ENCODE measurements around the gene C19orf25.
"Not testable (repeated sequence)": the region's sequence is repeated elsewhere in the genome, so short reads cannot be mapped to it uniquely, and the experiment has no call there.

C19orf25 gene

DNA sequence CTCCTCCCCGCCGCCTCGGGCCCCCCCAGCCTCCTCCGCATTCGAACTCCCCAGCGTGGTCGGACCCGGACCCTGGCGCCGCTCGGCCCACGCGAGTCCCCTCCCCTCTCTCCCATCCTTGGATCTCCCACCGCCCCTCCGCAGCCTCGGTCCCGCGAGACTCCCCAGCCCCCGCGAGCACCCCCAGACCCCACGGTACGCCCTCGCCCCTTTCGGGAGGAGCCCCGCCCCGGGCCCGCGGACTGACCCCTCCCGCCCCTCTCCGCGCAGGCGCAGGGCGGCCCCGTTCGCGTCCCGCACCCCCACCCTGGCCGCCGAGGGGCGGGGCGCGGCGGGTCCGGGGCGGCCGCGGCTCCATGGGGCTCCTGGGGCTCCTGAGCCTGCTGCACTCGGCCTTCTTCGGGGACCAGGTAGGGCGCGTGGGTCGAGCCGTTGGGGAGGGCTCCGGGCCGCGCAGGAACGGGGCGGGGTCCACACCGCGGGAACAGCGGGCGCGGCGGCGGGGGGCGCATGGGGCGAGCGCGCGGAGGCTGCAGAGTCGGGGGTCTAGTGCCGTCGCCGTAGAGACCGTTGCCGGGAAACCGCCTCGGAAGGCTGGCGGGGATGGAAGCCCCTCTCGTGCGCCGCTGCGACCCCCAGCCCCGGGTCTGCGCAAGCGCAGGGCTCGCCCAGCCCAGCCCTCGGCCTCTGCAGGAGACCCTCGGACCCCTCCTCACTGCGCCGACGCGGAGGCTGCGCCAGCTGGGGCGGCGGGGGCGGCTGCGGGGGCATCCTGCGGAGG is 32.9 kb downstream of the C19orf25 start:
- DNase-seq: no peak

DNA sequence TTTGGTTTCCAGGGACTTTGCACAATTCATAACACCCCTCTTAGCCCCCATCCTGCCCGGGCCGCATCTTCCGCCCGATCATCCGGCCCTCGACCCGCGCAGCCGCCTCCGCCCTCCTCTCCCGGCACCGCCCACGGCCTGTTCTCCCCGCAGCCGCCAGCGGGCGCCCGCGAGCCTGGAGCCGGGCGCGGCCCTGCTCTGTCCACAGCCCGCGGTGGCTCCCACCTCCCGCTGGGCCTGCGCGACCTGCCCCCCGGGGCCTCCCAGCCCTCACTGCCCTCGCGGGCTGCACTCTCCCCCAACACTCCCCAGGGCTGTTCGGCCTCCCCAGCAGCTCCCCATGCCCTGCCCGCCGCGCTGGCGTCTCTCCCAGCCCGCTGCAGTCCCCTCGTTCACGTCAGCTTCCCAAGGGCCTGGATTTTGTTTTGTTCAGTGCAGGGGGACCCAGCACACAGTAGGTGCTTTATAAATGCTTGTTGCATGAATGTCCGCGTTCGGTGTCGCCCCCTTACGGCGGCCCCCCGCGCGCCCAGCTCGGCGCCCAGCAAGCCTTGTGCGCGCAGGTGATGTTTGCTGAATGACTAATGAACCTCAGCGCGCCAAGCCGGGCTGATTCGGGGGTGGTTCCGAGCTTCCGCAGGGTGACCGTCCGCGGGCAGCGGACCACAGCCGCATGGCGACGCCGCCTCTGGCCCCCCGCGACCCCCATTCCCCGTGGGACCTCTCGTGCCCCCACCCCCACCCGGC is 33.7 kb downstream of the C19orf25 start:
- peak; percentile 69 to 74 for DNase-seq

DNA sequence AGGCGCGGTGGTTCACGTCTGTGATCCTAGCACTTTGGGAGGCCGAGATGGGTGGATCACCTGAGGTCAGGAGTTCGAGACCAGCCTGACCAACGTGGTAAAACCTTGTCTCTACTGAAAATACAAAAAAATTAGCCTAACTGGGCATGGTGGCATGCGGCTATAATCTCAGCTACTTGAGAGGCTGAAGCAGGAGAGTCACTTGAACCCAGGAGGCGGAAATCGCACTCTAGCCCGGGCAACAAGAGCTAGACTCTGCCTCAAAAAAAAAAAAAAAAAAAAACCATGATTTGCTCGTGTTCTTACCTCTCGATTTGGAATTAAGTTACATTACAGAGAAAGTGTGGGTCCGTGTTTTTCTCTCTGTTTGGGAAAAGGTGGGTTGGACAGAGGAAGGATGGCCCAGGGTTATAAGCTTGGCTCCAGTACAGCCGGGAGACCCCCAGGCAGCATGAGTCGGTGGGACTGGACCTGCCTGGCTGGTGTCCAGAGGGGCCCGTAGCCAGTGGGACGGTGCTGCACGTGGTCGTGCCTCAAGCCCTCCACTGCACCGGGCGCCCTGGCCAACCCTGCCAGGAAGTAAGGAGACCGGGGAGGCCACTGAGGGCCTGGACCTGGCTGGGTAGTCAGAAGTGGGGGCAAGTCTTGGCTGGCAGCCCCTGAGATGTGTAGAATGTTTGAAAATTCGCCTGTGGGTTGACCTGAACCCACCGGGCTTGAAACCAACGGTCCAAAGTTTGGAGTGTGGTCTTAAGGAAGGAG is 37.2 kb downstream of the C19orf25 start:
- no peak for DNase-seq

DNA sequence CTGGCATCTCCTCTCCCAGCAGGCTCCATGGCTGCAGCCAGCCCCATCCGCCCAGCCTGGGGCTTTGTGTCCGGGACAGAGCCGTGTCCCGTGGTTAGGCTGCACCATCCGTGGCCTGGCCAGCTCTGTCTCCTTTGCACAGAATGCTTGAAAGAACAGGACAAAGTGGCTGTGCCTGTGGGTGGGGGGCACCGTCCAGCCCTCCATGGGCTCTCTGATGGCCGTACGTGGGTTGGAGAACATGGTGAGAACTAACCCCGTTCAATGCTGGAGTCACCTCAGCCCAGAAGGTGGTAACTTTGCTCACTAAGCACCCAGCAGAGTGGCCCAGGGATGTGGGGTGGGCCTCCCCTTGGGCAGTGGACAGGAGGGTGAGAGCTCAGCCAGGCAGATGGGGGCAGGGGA is 38.0 kb downstream of the C19orf25 start:
- no peak for DNase-seq

DNA sequence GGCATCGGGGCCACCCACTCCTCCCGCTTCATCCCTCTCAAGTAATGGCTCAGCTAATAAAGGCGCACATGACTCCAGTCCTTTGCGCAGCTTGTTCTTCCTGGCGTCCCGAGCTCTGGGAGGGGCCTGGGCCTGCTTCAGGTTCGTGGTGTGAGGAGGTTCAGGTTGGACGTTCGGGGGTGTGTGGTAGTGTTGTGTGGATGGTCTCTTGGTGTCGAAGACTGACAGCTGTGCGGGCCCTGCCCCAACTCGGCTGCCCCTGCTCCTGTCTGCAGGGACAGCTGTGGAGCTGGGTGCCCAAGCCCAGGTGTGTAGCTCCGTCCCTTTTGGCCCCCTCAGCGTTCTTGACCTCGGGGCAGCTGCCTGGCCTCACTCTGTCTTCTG is 38.6 kb downstream of the C19orf25 start:
- no peak for DNase-seq

DNA sequence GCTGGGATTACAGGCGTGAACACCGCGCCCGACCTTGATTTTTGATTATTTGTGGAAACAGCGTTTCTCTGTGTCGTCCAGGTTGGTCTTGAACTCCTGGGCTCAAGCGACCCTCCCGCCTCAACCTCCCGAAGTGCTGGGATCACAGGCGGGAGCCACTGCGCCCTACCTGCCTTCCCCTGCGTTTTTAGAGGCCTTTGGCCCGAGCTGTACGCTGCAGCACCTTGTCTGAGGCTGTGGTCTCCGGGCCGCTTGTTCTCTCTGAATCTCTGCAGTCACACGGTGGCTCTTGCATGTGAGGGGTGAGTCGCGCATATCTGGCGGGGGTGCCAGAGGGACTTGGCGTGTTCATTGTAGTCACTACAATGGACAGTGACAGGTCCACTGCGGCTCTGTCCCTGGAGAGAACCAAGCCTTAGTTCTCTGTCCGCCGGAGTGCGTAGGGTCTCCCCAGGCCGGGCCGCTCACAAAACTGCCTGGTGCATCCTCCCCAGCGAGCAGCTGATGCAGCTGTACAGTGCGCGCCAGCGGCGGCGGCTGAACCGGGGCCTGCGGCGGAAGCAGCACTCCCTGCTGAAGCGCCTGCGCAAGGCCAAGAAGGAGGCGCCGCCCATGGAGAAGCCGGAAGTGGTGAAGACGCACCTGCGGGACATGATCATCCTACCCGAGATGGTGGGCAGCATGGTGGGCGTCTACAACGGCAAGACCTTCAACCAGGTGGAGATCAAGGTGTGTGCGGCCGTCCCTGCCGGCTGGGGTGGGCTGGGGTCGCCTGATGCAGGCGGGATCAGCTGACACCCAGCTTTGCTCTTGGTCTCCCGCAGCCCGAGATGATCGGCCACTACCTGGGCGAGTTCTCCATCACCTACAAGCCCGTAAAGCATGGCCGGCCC is 39.2 kb downstream of the C19orf25 start:
- not testable (repeated sequence) for DNase-seq

DNA sequence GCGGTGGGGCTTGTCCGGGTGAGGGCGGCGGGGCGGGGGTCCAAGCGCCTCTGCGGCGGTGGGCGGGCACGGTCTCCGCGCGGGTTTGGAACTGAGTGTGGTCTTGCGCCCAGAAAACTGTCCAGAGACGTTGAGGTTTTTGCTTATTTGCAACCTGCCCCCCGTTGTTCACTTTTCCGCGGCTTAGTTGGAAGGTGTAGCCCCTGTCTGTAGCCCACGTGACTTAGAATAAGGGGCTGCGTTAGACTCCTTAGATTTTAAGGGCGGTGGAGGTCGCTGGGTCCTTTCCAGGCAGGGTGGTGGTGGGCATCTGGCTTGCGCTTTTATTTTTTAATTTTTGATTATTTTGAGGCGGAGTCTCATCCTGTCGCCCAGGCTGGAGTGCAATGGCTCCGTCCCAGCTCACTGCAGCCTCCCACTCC is 40.1 kb downstream of the C19orf25 start:
- no peak for DNase-seq

DNA sequence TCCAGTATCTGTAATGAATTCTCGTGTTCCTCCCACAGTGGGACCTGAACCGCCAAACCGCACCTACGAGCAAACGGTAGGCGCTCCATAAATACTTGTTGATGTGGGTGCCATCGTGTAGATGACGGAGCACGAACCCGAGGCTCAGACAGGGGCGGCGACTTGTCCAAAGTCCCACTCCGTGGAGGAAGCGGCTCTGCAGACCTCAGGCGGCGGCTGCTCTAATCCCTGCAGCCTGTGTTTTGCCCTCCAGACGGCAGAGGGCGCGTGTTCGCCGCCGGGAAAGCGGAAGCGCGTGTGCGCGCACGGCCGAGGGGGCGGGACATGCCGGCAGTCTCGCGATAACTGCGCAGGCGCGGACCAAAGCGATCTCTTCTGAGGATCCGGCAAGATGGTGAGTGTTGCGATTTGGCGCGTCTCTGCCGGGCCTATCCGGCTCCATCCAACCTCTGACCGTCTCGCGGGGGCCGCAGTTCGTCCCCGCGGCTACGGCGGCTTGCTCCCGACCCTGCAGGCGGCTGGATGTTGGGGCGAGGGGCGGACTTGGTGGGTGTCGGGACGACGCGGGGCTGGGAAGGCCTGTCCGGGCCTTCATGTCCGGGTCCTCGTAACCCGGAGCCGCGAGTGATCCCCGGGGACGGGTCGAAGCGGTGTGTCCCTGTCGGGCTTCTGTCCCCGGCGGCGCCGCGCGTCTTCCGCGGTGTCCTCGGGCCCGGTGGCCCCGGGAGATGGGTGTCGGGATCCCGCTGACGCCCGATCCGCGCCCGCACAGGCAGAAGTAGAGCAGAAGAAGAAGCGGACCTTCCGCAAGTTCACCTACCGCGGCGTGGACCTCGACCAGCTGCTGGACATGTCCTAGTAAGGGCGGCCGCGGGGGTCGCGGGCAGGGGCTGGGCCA is 40.7 kb downstream of the C19orf25 start, which contains the start of gene RPS15:
RPS15 (plus strand) TSS at position 362 of the 898 bp plus-strand sequence; CDS start at position 392, 30 bp downstream.
- DNase-seq: peak; percentile 94 to 97

DNA sequence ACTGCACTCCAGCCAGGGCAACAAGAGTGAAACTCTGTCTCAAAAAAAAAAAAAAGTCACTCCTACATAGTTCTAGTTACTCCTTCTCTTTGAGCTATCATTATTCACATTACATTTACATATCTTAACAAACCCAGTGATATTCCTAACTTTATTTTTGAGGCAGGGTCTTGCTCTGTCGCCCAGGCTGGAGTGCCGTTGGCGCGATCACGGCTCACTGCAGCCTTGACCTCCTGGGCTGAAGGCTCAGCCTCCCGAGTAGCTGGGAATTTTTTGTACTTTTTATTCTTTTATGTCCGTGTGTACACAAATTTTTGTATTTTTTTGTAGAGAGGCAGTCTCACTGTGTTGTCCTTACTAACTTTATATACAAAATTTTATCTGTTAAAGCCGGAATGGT is 41.4 kb downstream of the C19orf25 start:
- no peak for DNase-seq

DNA sequence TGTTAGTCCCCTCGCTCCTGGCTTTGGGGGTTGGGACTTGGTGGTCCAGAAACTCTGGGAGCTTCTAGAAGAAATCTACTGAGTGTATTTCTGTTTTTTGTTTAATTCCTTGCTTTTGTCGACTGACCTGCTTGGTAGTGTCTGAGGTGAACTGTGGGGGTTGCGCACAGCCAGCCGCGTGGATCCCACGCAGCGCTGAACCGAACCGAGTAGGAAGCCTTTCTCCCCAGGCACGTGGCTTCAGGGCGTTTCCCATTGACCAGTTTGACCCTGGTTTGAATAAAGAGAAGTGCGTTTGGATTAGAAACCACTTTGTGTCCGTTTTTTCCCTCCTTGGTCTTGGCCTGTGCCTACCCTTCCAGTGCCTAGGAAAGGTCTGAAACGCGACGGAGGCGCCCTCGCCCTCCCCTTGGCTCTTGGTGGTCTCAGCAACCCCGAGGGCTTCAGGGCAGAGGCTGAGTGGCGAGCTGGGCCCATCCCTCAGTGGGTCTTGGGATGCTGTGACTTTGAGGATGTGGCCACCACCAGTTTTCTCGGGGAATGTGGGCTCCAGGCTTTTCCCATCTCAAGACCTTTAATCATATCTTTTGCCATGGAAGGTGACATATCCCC is 43.5 kb downstream of the C19orf25 start:
- DNase-seq: no peak

DNA sequence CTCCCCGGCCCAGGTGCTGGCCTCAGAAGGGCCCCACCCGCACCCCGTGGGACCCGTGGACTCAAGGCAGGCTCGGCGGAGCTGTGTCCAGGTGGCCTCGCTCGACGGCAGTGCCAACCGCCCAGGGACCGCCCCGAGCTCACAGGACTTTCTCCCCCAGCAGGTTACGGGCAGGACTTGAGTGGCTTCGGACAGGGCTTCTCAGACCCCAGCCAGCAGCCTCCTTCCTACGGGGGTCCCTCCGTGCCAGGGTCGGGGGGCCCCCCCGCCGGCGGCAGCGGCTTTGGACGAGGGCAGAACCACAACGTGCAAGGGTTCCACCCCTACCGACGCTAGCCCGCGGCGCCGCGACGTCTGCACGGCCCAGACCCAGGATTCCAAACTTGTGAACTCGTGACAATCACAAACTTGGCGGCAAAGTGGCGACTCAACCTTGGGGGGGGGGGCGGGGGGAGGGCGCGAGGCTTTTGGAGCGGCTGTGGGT is 44.4 kb downstream of the C19orf25 start:
- no peak for DNase-seq

DNA sequence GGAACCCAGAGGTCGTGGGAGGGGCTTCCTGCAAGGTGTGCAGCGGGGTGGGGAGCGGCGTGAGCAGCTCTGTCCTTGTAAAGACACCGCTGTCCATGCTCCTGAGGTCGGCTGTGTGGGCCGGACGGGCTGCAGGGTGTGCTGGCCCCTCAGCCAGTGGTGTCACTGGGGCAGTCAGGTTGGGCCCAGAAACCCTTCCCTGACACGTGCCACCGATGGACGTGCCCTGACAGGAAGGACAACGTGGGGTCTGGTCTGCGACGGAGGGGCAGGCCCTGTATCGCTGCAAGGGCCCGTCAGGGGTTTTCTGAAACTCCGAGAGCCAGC is 45.0 kb downstream of the C19orf25 start:
- DNase-seq: no peak

DNA sequence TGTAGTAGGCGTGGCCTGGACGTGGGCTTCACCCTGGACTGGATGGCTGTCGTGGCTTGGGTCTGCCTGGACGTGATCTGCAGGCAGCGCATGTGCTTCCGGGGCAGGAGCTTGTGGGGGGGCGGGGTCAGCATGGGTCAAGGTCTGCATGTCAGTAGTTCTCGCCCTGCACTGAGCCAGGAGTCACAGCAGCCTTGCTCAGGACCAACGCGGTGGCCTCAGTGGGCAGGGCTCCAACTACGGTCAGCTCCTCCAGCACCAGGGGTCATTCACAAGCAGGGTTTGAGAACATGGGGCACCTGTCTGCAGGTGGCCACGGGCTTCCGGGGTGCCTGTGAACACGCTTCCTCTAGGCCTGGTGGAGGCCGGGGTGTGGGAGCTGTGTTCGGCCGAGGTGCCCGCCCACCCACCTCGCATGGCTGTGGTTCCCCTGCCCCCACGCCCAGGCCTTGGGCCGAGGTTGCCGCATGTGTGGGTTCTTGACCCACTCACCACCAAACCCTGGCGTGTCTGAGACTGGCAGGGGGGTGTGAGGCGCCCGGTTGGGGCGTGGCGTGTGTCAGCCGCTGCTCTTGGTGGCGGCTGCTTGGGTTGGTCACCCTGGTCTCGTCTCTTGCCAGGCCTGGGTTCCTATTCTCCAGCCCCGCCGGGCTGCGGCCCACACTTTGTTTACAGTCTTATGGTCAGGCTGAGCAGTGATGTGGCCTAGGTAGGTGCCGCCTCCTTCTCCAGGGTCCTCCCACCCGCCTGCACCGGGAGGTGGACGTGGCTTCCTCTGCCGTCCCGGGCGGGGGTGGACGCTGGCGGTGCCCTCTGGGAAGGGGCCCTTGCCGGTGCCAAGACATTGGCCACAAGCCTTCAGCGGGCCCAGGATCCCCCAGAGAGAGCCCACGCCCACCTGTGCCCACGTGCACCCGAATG is 45.6 kb downstream of the C19orf25 start:
- DNase-seq: no peak

DNA sequence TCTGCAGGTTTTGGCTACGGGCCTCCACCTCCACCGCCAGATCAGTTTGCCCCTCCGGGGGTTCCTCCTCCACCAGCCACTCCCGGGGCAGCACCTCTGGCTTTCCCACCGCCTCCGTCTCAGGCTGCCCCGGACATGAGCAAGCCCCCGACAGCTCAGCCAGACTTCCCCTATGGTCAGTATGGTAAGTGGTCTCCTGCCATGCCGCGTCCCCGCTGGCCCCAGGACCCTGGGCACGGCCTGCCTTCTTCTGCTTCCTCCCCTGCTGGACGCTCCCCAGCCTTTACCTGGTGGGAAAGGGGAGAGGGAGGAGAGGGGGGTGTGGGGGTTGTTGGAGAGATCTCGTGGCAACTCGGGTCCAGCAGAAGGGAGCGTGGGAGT is 46.5 kb downstream of the C19orf25 start:
- no peak for DNase-seq

DNA sequence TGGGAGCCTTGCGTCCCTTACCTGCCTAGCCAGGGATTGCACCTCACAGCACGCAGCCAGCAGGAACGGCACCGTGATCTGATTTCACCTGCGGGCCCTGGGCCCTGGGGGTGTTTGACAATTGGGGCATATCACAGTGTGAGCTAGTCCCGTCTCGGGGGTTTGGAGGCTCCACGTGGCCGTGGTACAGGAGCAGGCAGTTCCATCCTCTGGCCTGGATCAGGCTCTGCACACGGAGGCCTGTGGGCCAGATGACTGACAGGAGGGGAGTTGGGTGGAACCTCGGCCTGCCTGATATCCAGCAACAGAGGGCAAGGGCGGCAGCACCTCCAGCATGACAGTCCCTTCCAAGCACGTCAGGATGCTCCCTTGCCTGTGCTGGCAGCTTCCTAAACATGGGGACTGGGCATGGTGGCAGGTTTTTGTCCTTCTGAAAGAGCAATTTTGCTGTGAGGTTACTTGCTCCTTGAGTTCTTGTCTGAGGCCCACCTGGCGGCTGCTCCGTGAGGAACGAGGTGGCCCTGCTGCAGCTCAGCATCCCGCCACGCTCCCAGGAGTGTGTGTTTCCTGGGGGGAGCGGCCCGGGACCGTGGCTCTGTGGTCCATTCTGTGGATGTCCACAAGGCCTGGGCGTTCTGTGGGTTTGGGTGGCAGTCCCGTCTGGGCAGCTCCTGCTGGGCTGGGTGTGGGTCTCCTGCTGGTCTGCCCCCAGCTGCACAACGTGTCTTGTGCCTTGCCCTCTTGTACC is 47.1 kb downstream of the C19orf25 start:
- no peak for DNase-seq

DNA sequence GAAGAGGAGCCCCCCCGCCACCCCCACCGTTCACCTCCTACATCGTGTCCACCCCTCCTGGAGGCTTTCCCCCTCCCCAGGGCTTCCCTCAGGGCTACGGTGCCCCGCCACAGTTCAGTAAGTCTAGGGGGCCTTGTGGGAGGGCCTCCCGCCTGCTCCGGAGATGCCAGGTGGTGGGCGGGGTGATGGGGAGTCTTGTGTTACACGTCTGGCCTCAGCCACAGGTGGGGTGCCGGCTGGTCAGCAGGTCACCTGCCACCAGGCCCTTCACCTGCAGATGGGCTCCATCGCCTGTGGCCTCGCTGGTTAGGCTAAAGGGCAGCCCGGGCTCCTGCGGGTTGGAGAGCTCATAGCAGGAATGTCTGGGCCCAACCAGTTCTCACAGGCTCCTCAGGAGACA is 48.8 kb downstream of the C19orf25 start:
- DNase-seq: no peak

DNA sequence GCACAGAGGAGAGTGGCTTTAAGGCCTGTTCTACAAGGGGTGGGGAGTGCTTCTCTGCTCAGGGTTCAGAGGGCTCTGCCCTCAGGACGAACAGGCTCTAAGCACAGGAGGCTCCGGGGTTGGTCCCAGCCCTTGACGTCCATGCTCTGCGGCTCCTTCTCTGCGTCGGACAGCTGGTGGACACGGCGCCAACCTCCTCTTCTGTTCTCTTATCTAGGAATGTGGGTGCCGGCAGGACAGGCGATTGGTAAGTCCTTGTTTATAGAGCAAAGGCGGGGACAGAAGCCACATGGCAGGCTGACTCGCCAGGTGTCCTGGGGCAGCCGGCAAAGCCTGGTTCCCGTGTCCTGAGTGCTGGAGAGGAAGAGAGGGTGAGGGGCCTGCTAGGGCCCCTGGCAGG is 49.3 kb downstream of the C19orf25 start:
- no peak for DNase-seq

DNA sequence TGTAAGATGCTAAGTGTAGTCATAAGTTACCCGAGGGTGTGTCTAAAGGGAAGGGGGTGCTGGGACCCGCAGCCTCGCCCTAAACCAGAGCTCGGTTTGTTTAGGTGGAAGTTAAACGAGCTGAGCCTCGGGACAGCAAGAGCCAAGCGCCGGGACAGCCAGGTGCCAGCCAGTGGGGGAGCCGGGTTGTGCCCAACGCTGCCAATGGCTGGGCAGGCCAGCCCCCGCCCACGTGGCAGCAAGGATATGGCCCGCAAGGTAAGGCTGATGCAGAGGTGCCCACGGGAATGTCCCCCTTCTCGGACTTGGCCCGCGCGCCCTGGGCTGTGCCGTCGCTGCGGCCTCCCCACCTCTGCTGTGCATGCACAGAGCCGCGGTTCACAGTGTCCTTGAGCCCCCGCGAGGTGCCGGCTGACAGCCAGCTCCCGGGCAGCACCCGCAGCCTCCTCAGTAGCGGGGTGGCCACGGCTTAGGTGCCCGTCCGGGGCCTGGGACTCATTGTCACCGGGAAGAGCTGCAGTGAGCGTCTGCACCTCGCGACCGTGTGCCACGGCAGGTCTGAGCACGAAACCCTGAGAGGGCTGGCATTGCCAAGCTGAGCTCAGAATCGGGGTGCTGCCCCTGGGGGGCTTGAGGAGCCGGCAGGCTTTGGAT is 50.1 kb downstream of the C19orf25 start:
- DNase-seq: no peak
